CD4-positive, alpha-beta T cell (primary cell): ENCODE measurements around the gene RBMS1. TPM values are rescaled to one million over a fixed set of nuclear protein-coding genes. Genes with fewer than 3 reads are reported as not detected.
A peak's percentile ranks its signal among the peaks of the same experiment; 100 is the strongest.

Experiments
- ATAC-seq: fragments of 200-7000 bp; cut with Tn5 transposase; one replicate; pipeline ENCODE4 v1.10.0; 2022; ENCODE audit warnings: mild to moderate bottlenecking; ENCODE audit not compliant: poor library complexity
- CTCF ChIA-PET: fragments of 350-600 bp; sonication (Branson Sonifier 250); formaldehyde crosslinking; loops from one replicate; lab custom pipeline; 2021; ENCODE audit warnings: antibody characterized with exemption, inconsistent platforms; lab: Charles Lee
- POLR2A ChIA-PET: fragments of 350-600 bp; sonication (Branson Sonifier 250); formaldehyde crosslinking; loops from one replicate; lab custom pipeline; 2021; ENCODE audit warnings: antibody characterized with exemption, inconsistent platforms; lab: Charles Lee
- DNase-seq, 14 experiments: peaks; one replicate each; pipeline ENCODE4 v3.0.0-alpha.2; 2013 to 2020; ENCODE audit warnings: mixed read lengths in 2 of 14
- H3K27ac ChIP-seq, 2 donors: one replicate each; pipeline versions ENCODE4 v1.5.1 to v1.7.0; 2013; ENCODE audit warnings: low read length in 2 of 2, low read depth in 1 of 2, mild to moderate bottlenecking in 1 of 2
- H3K27me3 ChIP-seq, 2 experiments: 1 replicate in 1 of 2; 2 replicates in 1 of 2; pipeline versions ENCODE4 v1.6.1 to v1.7.0; 2013; ENCODE audit warnings: low read length in 2 of 2, control low read depth in 1 of 2, mild to moderate bottlenecking in 1 of 2, moderate library complexity in 1 of 2; ENCODE audit not compliant: insufficient read depth in 2 of 2, control insufficient read depth in 1 of 2
- H3K36me3 ChIP-seq: one replicate; pipeline ENCODE4 v1.6.1; 2013; ENCODE audit warnings: low read length, control low read depth; ENCODE audit not compliant: insufficient read depth
- H3K4me1 ChIP-seq: one replicate; pipeline ENCODE4 v1.6.1; 2013; ENCODE audit warnings: low read length, control low read depth; ENCODE audit not compliant: insufficient read depth
- H3K4me3 ChIP-seq: one replicate; pipeline ENCODE4 v1.5.1; 2013; ENCODE audit warnings: mild to moderate bottlenecking, low read length, moderate library complexity
- H3K9me3 ChIP-seq, 2 experiments: 1 replicate in 1 of 2; 2 replicates in 1 of 2; pipeline versions ENCODE4 v1.6.1 to v1.7.0; 2013; ENCODE audit warnings: low read length in 2 of 2, mild to moderate bottlenecking in 2 of 2, control low read depth in 1 of 2, moderate library complexity in 1 of 2; ENCODE audit not compliant: control insufficient read depth in 1 of 2, insufficient read depth in 1 of 2
- H3K27ac Mint-ChIP-seq: one replicate; pipeline ENCODE4 v1.8.0; 2020; ENCODE audit warnings: mixed read lengths
- H3K27me3 Mint-ChIP-seq: one replicate; pipeline ENCODE4 v1.8.0; 2021; ENCODE audit warnings: mixed read lengths
- H3K36me3 Mint-ChIP-seq: one replicate; pipeline ENCODE4 v1.8.0; 2021; ENCODE audit warnings: low read depth, mixed read lengths
- H3K4me1 Mint-ChIP-seq: one replicate; pipeline ENCODE4 v1.8.0; 2021; ENCODE audit warnings: low read depth, mixed read lengths
- H3K4me3 Mint-ChIP-seq: one replicate; pipeline ENCODE4 v1.8.0; 2020; ENCODE audit warnings: mild to moderate bottlenecking, mixed read lengths
- H3K9me3 Mint-ChIP-seq: one replicate; pipeline ENCODE4 v1.8.0; 2020; ENCODE audit warnings: mixed read lengths
- intact Hi-C, 2 experiments: fragments of 100-400 bp; cut with DNase I in 1 of 2; cut with micrococcal nuclease in 1 of 2; formaldehyde crosslinking; loops; one replicate each; pipeline versions ENCODE4 v1.15.1 to v1.9.0; 2023 to 2025; cut with DNase I, micrococcal nuclease
- total RNA-seq, 174 experiments: library from RNA in 2 of 174; stranded (reverse) in 2 of 174; gene quantifications; one replicate each; pipeline ENCODE4 v1.2.3 and lab custom pipeline; 2021 to 2026
- TF ChIP-seq, protein P1 (sequence below): fragments of 200-600 bp; IDR thresholded peaks from one replicate; pipeline ENCODE4 v1.8.0; 2022; ENCODE audit warnings: antibody characterized with exemption, mild to moderate bottlenecking

RBMS1 gene
- total RNA-seq, 2 experiments from 2014 or later: 88.6 to 90.3 TPM

DNA sequence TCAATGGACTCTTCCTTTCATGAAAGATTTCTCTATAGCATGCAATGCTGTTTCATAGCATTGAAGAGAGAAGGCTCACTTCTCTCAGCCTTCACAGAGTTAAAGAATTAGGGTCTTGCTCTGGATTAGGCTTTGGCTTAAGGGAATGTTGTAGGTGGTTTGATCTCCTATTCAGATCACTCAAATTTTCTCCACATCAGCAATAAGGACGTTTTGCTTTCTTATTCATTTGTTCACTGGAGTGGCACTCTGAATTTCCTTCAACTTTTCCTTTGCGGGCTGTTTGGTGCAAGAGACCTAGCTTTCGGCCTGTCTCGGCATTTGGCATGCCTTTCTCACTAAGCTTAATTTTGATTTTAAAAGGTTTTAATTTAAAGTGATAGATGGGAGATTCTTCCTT lies 131.6 kb downstream of the RBMS1 start:
- no peaks in the 10 kb centered on the region for H3K9me3 ChIP-seq
- no peaks in the 10 kb centered on the region for H3K27me3 Mint-ChIP-seq
- ATAC-seq (no peak), DNase-seq (no peak)
- intact Hi-C loops: no loop called here
- no peak overlapping the region for H3K4me3 Mint-ChIP-seq
- H3K9me3 Mint-ChIP-seq: no peaks in the 10 kb centered on the region
- CTCF ChIA-PET: interaction anchor here (1.4 kb wide), 1 partner anchor 9 kb away, joined by 5 read pairs; no protein-coding TSS in a partner anchor
- peaks cover 6% of the 10 kb centered on the region for H3K4me1 ChIP-seq
- no peak overlapping the region for H3K27ac ChIP-seq
- TF ChIP-seq, protein P1, sequence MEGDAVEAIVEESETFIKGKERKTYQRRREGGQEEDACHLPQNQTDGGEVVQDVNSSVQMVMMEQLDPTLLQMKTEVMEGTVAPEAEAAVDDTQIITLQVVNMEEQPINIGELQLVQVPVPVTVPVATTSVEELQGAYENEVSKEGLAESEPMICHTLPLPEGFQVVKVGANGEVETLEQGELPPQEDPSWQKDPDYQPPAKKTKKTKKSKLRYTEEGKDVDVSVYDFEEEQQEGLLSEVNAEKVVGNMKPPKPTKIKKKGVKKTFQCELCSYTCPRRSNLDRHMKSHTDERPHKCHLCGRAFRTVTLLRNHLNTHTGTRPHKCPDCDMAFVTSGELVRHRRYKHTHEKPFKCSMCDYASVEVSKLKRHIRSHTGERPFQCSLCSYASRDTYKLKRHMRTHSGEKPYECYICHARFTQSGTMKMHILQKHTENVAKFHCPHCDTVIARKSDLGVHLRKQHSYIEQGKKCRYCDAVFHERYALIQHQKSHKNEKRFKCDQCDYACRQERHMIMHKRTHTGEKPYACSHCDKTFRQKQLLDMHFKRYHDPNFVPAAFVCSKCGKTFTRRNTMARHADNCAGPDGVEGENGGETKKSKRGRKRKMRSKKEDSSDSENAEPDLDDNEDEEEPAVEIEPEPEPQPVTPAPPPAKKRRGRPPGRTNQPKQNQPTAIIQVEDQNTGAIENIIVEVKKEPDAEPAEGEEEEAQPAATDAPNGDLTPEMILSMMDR: no peak
- no peak overlapping the region for H3K4me3 ChIP-seq
- peaks cover 88% of the 10 kb centered on the region for H3K36me3 Mint-ChIP-seq
- H3K27me3 ChIP-seq: no peaks in the 10 kb centered on the region
- H3K4me1 Mint-ChIP-seq: peaks cover 84% of the 10 kb centered on the region
- POLR2A ChIA-PET: interaction anchor here (1.7 kb wide), 1 partner anchor 12 kb away, joined by 5 read pairs; no protein-coding TSS in a partner anchor
- peaks cover 35% of the 10 kb centered on the region for H3K36me3 ChIP-seq
- no peak overlapping the region for H3K27ac Mint-ChIP-seq

DNA sequence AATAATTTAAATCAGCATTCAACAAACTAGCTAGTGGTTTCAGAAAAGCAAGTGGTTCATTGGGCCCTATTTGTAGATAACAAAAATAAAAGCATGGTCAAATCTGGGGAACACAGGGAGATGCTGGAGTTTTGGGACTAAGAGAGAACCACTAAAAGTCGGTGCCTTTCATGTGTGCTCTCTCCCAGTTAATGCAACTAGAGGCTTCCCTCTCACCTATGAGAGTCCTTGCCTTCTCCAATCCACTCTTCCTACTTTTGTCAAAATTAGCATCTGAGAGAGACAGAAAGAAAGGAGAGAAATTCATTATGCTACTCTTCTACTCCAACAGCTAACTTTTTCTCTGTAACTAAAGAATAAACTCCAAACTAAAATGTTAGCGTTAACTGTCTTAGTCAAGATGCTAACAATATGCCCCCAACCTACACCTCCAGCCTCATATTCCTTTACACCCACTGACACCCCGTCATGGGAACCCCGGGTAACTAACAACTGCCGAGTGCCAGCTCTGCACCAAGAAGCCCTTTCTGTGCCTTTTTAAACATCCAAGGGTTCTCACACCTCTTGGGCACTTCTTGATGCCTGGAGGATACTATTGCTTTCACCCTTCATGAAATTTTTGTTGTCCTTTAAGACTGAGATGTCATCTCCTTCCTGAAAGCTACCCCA lies 133.4 kb downstream of the RBMS1 start:
- no peak for ATAC-seq
- TF ChIP-seq, protein P1: no peak
- POLR2A ChIA-PET: no interaction called here
- DNase-seq: no peak
- Mint-ChIP-seq H3K4me1 (peaks cover 86% of the 10 kb centered on the region), H3K9me3 (peaks cover 2% of the 10 kb centered on the region), H3K4me3 (no peak overlapping the region), H3K36me3 (peaks cover 82% of the 10 kb centered on the region), H3K27me3 (no peaks in the 10 kb centered on the region), H3K27ac (peak overlapping the region; percentile 25)
- H3K36me3 ChIP-seq: peaks cover 22% of the 10 kb centered on the region
- no peaks in the 10 kb centered on the region for H3K9me3 ChIP-seq
- CTCF ChIA-PET: no interaction called here
- no peaks in the 10 kb centered on the region for H3K27me3 ChIP-seq
- peaks cover 6% of the 10 kb centered on the region for H3K4me1 ChIP-seq
- no peak overlapping the region for H3K4me3 ChIP-seq
- H3K27ac ChIP-seq: no peak overlapping the region
- intact Hi-C loops: no loop called here

DNA sequence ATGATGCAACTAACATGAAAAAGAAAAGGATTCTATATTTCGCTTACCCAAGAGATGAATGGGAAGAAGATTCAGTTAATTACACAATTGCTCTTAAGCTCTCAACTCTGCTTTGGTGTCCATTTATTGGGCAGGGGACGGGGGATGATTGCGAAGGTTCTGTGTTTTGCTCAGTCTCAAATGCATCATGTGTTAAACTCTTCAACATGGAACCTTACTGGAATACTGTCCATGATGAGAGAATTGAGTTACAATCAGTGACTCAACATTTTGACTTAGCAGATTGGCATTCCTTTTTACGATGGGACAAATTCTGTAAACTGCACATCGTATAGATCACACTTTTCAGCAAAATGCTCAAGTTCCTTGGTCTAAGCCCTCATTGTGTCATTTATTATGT lies 135.6 kb downstream of the RBMS1 start:
- Mint-ChIP-seq H3K27ac (no peak overlapping the region), H3K4me3 (no peak overlapping the region), H3K9me3 (peaks cover 2% of the 10 kb centered on the region), H3K4me1 (peaks cover 86% of the 10 kb centered on the region), H3K27me3 (no peaks in the 10 kb centered on the region), H3K36me3 (peaks cover 65% of the 10 kb centered on the region)
- Histone ChIP-seq H3K27ac (no peak overlapping the region), H3K4me1 (peaks cover 6% of the 10 kb centered on the region), H3K9me3 (no peaks in the 10 kb centered on the region), H3K36me3 (peaks cover 4% of the 10 kb centered on the region), H3K4me3 (no peak overlapping the region), H3K27me3 (no peaks in the 10 kb centered on the region)
- POLR2A ChIA-PET: interaction anchor here (0.8 kb wide), 1 partner anchor 782 kb away, joined by 3 read pairs; no protein-coding TSS in a partner anchor
- no peak for ATAC-seq
- CTCF ChIA-PET: no interaction called here
- DNase-seq: no peak
- intact Hi-C loops: no loop called here
- TF ChIP-seq, protein P1: no peak
